Hepatocyte (in vitro differentiated cells): ENCODE data around the gene CASKIN1. TPM values are rescaled to one million over a fixed set of nuclear protein-coding genes. Genes with fewer than 3 reads are reported as not detected.

Experiments
- DNase-seq: peaks from one replicate; pipeline ENCODE4 v3.0.0-alpha.2; 2016; ENCODE audit warnings: low spot score
- H2AFZ ChIP-seq: fragments of 200-600 bp; sonication (generic); 2 replicates; pipeline ENCODE4 v1.6.0; 2016; ENCODE audit warnings: antibody characterized with exemption, mild to moderate bottlenecking
- H3K27ac ChIP-seq: fragments of 200-600 bp; sonication (generic); 2 replicates; pipeline ENCODE4 v1.5.1; 2016; ENCODE audit warnings: mild to moderate bottlenecking
- H3K27me3 ChIP-seq: fragments of 200-600 bp; sonication (generic); 2 replicates; pipeline ENCODE4 v1.6.1; 2016
- H3K36me3 ChIP-seq: fragments of 200-600 bp; sonication (generic); replicated peaks from 2 replicates; pipeline ENCODE4 v1.5.1; 2016; ENCODE audit warnings: low read depth; ENCODE audit not compliant: insufficient read depth
- H3K4me1 ChIP-seq: fragments of 200-600 bp; sonication (generic); 2 replicates; pipeline ENCODE4 v1.5.1; 2016; ENCODE audit warnings: mild to moderate bottlenecking, moderate library complexity; ENCODE audit not compliant: insufficient read depth
- H3K4me2 ChIP-seq: fragments of 200-600 bp; sonication (generic); 2 replicates; pipeline ENCODE4 v1.6.0; 2016
- H3K4me3 ChIP-seq: fragments of 200-600 bp; sonication (generic); 2 replicates; pipeline ENCODE4 v1.5.1; 2016; ENCODE audit warnings: mild to moderate bottlenecking
- H3K79me2 ChIP-seq: fragments of 200-600 bp; sonication (generic); 2 replicates; pipeline ENCODE4 v1.6.0; 2017; ENCODE audit warnings: mild to moderate bottlenecking
- H3K9me2 ChIP-seq: fragments of 200-600 bp; sonication (generic); replicated peaks from 2 replicates; pipeline ENCODE4 v1.6.0; 2017; ENCODE audit warnings: mild to moderate bottlenecking; ENCODE audit not compliant: insufficient read depth
- H3K9me3 ChIP-seq: fragments of 200-600 bp; sonication (generic); 2 replicates; pipeline ENCODE4 v1.5.1; 2016; ENCODE audit warnings: low read depth, mild to moderate bottlenecking
- H4K20me1 ChIP-seq: fragments of 200-600 bp; sonication (generic); 2 replicates; pipeline ENCODE4 v1.6.0; 2016; ENCODE audit warnings: mild to moderate bottlenecking; ENCODE audit not compliant: insufficient read depth, poor library complexity, severe bottlenecking
- EZH2 ChIP-seq: fragments of 200-600 bp; sonication (generic); IDR thresholded peaks from 2 replicates; pipeline ENCODE4 v1.6.1; 2016; ENCODE audit warnings: antibody characterized with exemption, mild to moderate bottlenecking, borderline replicate concordance
- EZH2phosphoT487 ChIP-seq: fragments of 200-600 bp; sonication (generic); IDR thresholded peaks from one replicate; pipeline ENCODE4 v1.6.1; 2018; ENCODE audit warnings: antibody characterized with exemption, mild to moderate bottlenecking, low read depth, moderate library complexity; ENCODE audit not compliant: unreplicated experiment, severe bottlenecking
- WGBS: methylation state at CpG from one replicate; pipeline ENCODE4 v1.1.6; 2016; ENCODE audit warnings: low lambda C conversion rate; ENCODE audit errors: missing lambda C conversion rate; 5-methylcytosine and 5-hydroxymethylcytosine counted together
- polyA plus RNA-seq: library from polyadenylated mRNA; unstranded; fragments of >200 nt; fragmentation: Nextera tagmentation; extraction: Ambion mirVana; gene quantifications from 2 replicates; pipeline ENCODE4 v1.2.1, GENCODE V29; 2016
- total RNA-seq: library from RNA; depleted of rRNA; stranded (reverse); fragments of >200 nt; gene quantifications from 2 replicates; pipeline ENCODE4 v1.2.3, GENCODE V29; 2014
- TF ChIP-seq, protein P1 (sequence below): fragments of 200-600 bp; sonication (generic); IDR thresholded peaks from 2 replicates; pipeline ENCODE4 v1.5.1; 2016; ENCODE audit warnings: antibody characterized with exemption, mild to moderate bottlenecking; ENCODE audit not compliant: poor library complexity

The CASKIN1 gene
- total and polyA plus RNA-seq, 2 experiments from 2014 or later, result 0.47 to 1.7 TPM

DNA sequence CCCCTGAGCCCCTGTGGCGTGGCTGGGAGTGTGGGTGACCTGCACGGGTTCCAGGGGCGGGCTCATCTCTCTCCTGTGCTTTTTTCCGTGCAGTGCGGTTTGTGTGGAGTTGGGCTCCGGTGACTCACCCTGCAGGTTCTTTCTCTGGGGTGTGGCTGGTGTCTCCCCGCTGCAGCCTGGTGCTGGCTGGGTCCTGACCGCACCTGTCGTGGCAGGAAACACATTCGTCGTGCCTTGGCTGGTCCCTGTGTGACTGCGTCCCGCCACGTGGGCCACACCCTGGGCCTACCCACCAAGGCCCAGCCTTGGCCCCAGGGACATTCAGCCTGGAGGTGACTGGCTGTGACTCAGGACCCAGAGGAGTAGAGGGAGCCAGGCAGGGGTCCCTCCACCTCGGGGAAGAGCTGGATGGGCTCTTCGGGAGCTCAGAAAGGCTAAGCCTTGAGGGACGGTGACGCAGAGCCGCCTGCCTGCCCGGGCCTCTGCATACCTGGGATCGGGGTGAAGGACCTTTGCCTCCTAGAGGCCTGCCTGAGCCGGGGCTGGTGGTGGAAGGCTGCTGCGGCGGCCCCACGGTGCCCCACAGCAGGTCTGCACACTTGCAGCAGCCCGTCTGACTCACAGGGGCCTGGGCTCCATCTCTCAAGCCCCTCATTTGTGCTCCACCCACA is 33.1 kb downstream of the CASKIN1 start:
- H2AFZ ChIP-seq, result no peak overlapping the region
- H3K9me2 ChIP-seq, result no peaks in the 10 kb centered on the region
- H3K4me3 ChIP-seq, result no peak overlapping the region
- no peaks in the 10 kb centered on the region for H3K36me3 ChIP-seq
- H3K27ac ChIP-seq, result peak overlapping the region; percentile 92
- peaks cover 56% of the 10 kb centered on the region for H3K79me2 ChIP-seq
- no peaks in the 10 kb centered on the region for H3K9me3 ChIP-seq
- H3K27me3 ChIP-seq, result no peaks in the 10 kb centered on the region
- no peak for TF ChIP-seq EZH2phosphoT487
- TF ChIP-seq EZH2, result no peak
- TF ChIP-seq, protein P1, sequence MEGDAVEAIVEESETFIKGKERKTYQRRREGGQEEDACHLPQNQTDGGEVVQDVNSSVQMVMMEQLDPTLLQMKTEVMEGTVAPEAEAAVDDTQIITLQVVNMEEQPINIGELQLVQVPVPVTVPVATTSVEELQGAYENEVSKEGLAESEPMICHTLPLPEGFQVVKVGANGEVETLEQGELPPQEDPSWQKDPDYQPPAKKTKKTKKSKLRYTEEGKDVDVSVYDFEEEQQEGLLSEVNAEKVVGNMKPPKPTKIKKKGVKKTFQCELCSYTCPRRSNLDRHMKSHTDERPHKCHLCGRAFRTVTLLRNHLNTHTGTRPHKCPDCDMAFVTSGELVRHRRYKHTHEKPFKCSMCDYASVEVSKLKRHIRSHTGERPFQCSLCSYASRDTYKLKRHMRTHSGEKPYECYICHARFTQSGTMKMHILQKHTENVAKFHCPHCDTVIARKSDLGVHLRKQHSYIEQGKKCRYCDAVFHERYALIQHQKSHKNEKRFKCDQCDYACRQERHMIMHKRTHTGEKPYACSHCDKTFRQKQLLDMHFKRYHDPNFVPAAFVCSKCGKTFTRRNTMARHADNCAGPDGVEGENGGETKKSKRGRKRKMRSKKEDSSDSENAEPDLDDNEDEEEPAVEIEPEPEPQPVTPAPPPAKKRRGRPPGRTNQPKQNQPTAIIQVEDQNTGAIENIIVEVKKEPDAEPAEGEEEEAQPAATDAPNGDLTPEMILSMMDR, result no peak
- DNase-seq, result peak; percentile 81
- peaks cover 25% of the 10 kb centered on the region for H3K4me1 ChIP-seq
- peaks cover 22% of the 10 kb centered on the region for H4K20me1 ChIP-seq
- H3K4me2 ChIP-seq, result peak overlapping the region; percentile 28
- 75% methylated on average over 21 of the region's 26 CpGs for WGBS

DNA sequence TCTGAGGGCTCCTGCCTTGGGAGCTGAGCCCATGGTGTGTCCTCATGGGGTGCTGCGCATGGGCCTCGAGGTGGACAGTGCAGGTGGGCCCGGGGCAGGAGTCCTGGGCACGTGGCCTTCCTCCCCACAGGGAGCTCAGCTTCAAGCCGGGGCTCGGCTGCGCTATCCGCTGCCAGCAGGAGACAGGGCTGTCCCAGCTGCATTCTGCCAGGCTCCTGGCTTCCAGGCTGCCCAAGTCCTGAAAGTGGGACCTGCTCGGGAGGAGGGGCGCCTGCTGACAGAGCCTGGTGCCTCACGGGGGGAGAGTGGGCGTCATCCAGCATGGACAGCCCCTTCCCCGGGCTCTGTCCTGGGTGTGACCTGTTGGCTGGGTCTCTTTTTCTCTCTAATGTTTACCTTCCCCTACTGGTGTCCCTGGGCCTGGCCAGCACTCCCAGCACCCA is 33.7 kb downstream of the CASKIN1 start:
- H3K4me1 ChIP-seq, result peaks cover 31% of the 10 kb centered on the region

DNA sequence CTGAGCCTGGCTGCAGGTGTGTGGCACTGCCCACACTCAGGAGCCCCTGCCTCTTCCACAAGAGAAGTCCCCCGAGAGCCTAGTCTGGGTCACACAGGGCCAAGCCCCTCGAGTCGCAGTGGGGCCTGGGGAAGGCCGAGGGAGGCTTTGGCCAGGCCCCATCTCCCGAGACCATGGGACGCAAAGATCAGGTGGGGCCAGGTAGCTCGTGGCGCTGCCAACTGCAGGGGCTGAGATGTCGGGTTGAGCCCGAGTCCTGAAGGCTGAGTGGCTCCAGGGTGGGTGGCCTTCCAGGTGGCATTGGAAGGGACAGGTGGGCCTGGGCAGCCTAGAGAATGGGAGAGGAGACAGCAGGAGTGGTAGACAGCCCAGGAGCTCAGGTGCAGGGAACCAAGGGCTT is 34.5 kb downstream of the CASKIN1 start:
- Histone ChIP-seq H3K9me3 (no peaks in the 10 kb centered on the region), H3K4me3 (no peak overlapping the region), H3K27ac (peak overlapping the region; percentile 92), H3K4me1 (peaks cover 39% of the 10 kb centered on the region), H3K9me2 (no peaks in the 10 kb centered on the region), H3K79me2 (peaks cover 70% of the 10 kb centered on the region), H3K27me3 (no peaks in the 10 kb centered on the region), H3K4me2 (no peak overlapping the region), H4K20me1 (peaks cover 33% of the 10 kb centered on the region), H2AFZ (no peak overlapping the region), H3K36me3 (no peaks in the 10 kb centered on the region)
- TF ChIP-seq EZH2, result no peak
- no peak for TF ChIP-seq EZH2phosphoT487
- TF ChIP-seq, protein P1, result no peak
- WGBS, result 97% methylated on average over 10 of the region's 10 CpGs
- DNase-seq, result no peak

More for the DNA sequence above, 33.7 kb downstream of the CASKIN1 start:
- Histone ChIP-seq H3K27me3 (no peaks in the 10 kb centered on the region), H3K9me3 (no peaks in the 10 kb centered on the region), H2AFZ (no peak overlapping the region), H3K4me2 (peak overlapping the region; percentile 28), H3K79me2 (peaks cover 62% of the 10 kb centered on the region), H3K27ac (peak overlapping the region; percentile 92), H3K9me2 (no peaks in the 10 kb centered on the region), H3K4me3 (no peak overlapping the region), H3K36me3 (no peaks in the 10 kb centered on the region), H4K20me1 (peaks cover 27% of the 10 kb centered on the region)
- DNase-seq, result peak; percentile 63
- 82% methylated on average over 13 of the region's 13 CpGs for WGBS
- TF ChIP-seq EZH2, result no peak
- TF ChIP-seq, protein P1, result no peak
- no peak for TF ChIP-seq EZH2phosphoT487
